Measurements from ENCODE around the gene TRA2A. TPM values are rescaled to one million over a fixed set of nuclear protein-coding genes. Genes with fewer than 3 reads are reported as not detected.

The TRA2A gene
- total and polyA plus RNA-seq, 9 of the 15 experiments (the other 6 are each of a cell fraction or from before 2014, with no cell fraction given): 22.7 to 210 (median 73.9) TPM

DNA sequence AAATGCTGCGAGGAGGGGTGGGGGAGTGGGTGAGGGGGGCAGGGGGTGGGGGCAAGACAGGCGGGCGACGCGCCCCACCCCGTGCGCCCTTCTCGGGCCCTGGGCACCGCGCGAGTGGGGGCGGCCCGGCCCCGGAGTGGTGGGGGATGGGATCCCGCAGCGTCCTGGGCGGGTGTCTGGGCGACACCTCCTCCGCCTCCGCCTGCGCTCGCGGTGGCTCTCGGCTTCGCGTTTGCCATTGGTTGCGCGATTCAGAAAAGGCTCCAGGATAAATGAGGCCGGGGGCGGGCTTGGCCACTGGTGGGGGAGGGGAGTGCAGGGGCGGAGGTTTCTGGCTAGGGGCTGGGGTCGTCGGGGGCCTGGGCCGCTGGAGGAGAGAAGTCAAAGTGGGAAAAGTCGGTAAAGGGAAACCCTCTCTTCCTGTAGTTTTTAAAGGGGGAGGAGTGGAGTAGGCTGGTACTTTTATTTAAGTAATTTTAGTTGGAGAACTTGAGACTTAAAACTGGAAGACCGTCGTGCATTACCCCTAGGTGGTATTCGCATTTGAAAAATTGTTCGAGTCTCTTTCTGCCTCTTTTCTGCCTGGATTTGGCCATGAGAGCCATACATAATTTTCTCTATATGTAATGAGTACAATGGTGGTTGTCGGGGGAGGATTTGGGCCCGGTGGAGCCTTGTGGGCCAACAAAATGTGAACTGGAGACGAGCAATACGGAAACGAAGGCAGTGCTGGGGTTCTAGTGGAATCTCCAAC, 60.5 kb downstream of the TRA2A start (continued):
- TF ChIP-seq POLR2H (tag; IDR thresholded peaks at IDR 0.05; ENCODE audit: low read depth) (no peak), ZBTB17 (CRISPR knock-in tag; IDR thresholded peaks at IDR 0.05) (no peak), NELFE (IDR thresholded peaks at IDR 0.05; ENCODE audit: insufficient read depth, insufficient read length) (no peak), ETS2 (tag; IDR thresholded peaks at IDR 0.05; ENCODE audit: borderline replicate concordance, poor library complexity, severe bottlenecking) (no peak), ZNF445 (CRISPR knock-in tag; IDR thresholded peaks at IDR 0.05; ENCODE audit: low read depth) (no peak), NEUROD1 (IDR thresholded peaks at IDR 0.05; ENCODE audit: borderline replicate concordance, low read depth, low read length, partially characterized antibody) (peak; percentile 17), RCOR1 (IDR thresholded peaks at IDR 0.05; ENCODE audit: borderline replicate concordance in 1 of 2, low read depth in 2 of 2, low read length in 2 of 2) (peak in 1 of 2 experiments; percentile 70; a peak in 2 of 4 replicates), ZKSCAN1 (IDR thresholded peaks at IDR 0.05; ENCODE audit: low read depth, low read length) (no peak), NFIC (IDR thresholded peaks at IDR 0.05) (peak; percentile 40), ZNF384 (IDR thresholded peaks at IDR 0.05; ENCODE audit: low read depth, low read length) (no peak), ZFX (CRISPR knock-in tag; IDR thresholded peaks at IDR 0.05) (peak; percentile 44; the same call in 1 of the 2 replicates), MAZ (CRISPR knock-in tag; conservative IDR thresholded peaks at IDR 0.05 in 1 of 2, IDR thresholded peaks at IDR 0.05 in 1 of 2) (peak in 1 of 2 experiments; percentile 66; a peak in 3 of 4 replicates), ZNF239 (CRISPR knock-in tag; IDR thresholded peaks at IDR 0.05) (no peak), ARID1B (IDR thresholded peaks at IDR 0.05) (peak; percentile 34; the same call in 1 of the 2 replicates), LARP7 (IDR thresholded peaks at IDR 0.05) (0 out of 2 replicates have a peak, but pooled peaks have one; percentile 65), POLR2G (IDR thresholded peaks at IDR 0.05; ENCODE audit: low read depth, low read length) (peak; percentile 88), HNRNPLL (IDR thresholded peaks at IDR 0.05; ENCODE audit: low read depth, low read length, poor library complexity, severe bottlenecking) (peak; percentile 28)
- TF ChIP-seq, protein P1, sequence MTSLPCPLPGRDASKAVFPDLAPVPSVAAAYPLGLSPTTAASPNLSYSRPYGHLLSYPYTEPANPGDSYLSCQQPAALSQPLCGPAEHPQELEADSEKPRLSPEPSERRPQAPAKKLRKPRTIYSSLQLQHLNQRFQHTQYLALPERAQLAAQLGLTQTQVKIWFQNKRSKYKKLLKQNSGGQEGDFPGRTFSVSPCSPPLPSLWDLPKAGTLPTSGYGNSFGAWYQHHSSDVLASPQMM (CRISPR knock-in tag; IDR thresholded peaks at IDR 0.05): no peak
- TF ChIP-seq, protein P2, sequence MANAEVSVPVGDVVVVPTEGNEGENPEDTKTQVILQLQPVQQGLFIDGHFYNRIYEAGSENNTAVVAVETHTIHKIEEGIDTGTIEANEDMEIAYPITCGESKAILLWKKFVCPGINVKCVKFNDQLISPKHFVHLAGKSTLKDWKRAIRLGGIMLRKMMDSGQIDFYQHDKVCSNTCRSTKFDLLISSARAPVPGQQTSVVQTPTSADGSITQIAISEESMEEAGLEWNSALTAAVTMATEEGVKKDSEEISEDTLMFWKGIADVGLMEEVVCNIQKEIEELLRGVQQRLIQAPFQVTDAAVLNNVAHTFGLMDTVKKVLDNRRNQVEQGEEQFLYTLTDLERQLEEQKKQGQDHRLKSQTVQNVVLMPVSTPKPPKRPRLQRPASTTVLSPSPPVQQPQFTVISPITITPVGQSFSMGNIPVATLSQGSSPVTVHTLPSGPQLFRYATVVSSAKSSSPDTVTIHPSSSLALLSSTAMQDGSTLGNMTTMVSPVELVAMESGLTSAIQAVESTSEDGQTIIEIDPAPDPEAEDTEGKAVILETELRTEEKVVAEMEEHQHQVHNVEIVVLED (CRISPR knock-in tag; IDR thresholded peaks at IDR 0.05): no peak
- TF ChIP-seq, protein P3, sequence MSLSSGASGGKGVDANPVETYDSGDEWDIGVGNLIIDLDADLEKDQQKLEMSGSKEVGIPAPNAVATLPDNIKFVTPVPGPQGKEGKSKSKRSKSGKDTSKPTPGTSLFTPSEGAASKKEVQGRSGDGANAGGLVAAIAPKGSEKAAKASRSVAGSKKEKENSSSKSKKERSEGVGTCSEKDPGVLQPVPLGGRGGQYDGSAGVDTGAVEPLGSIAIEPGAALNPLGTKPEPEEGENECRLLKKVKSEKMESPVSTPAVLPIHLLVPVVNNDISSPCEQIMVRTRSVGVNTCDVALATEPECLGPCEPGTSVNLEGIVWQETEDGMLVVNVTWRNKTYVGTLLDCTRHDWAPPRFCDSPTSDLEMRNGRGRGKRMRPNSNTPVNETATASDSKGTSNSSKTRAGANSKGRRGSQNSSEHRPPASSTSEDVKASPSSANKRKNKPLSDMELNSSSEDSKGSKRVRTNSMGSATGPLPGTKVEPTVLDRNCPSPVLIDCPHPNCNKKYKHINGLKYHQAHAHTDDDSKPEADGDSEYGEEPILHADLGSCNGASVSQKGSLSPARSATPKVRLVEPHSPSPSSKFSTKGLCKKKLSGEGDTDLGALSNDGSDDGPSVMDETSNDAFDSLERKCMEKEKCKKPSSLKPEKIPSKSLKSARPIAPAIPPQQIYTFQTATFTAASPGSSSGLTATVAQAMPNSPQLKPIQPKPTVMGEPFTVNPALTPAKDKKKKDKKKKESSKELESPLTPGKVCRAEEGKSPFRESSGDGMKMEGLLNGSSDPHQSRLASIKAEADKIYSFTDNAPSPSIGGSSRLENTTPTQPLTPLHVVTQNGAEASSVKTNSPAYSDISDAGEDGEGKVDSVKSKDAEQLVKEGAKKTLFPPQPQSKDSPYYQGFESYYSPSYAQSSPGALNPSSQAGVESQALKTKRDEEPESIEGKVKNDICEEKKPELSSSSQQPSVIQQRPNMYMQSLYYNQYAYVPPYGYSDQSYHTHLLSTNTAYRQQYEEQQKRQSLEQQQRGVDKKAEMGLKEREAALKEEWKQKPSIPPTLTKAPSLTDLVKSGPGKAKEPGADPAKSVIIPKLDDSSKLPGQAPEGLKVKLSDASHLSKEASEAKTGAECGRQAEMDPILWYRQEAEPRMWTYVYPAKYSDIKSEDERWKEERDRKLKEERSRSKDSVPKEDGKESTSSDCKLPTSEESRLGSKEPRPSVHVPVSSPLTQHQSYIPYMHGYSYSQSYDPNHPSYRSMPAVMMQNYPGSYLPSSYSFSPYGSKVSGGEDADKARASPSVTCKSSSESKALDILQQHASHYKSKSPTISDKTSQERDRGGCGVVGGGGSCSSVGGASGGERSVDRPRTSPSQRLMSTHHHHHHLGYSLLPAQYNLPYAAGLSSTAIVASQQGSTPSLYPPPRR (CRISPR knock-in tag; IDR thresholded peaks at IDR 0.05; ENCODE audit: borderline replicate concordance): no peak

All from K562 (cell line).